Effector memory CD4-positive, alpha-beta T cell (primary cell): Measurements from ENCODE around the gene XRCC6.
"Not testable (repeated sequence)": the region's sequence is repeated elsewhere in the genome, so short reads cannot be mapped to it uniquely, and the experiment has no call there.

Experiments
- DNase-seq, 3 donors: peaks; one replicate each; pipeline ENCODE4 v3.0.0-alpha.2; 2020
- H3K27ac ChIP-seq: 2 replicates; pipeline ENCODE4 v1.7.0; 2013; ENCODE audit warnings: mild to moderate bottlenecking, low read length, moderate library complexity; ENCODE audit not compliant: insufficient read depth, poor library complexity, severe bottlenecking
- H3K27me3 ChIP-seq: replicated peaks from 2 replicates; pipeline ENCODE4 v1.7.0; 2013; ENCODE audit warnings: mild to moderate bottlenecking, low read length; ENCODE audit not compliant: insufficient read depth, control insufficient read depth, poor library complexity, severe bottlenecking
- H3K36me3 ChIP-seq: 2 replicates; pipeline ENCODE4 v1.7.0; 2013; ENCODE audit warnings: mild to moderate bottlenecking, low read length, moderate library complexity; ENCODE audit not compliant: control insufficient read depth, insufficient read depth
- H3K4me1 ChIP-seq: 2 replicates; pipeline ENCODE4 v1.7.0; 2013; ENCODE audit warnings: low read length, mild to moderate bottlenecking; ENCODE audit not compliant: control insufficient read depth, insufficient read depth, poor library complexity, severe bottlenecking
- H3K4me3 ChIP-seq: 2 replicates; pipeline ENCODE4 v1.7.0; 2013; ENCODE audit warnings: low read length, low read depth, mild to moderate bottlenecking; ENCODE audit not compliant: insufficient read depth, poor library complexity, severe bottlenecking
- H3K9me3 ChIP-seq: 2 replicates; pipeline ENCODE4 v1.7.0; 2013; ENCODE audit warnings: mild to moderate bottlenecking, low read length, moderate library complexity; ENCODE audit not compliant: control insufficient read depth
- total RNA-seq, 3 donors: gene quantifications; one replicate each; lab custom pipeline; 2026; lab: John Stamatoyannopoulos, UW

Gene XRCC6
- total RNA-seq = 174 to 281 (median 206) reads per million in 3 donors

GRCh38 chr22:41621099-41621910, at the start of gene XRCC6:
Gene XRCC6 (plus strand): TSS chr22:41621295. CDS start chr22:41622005, 710 bp downstream.
- Histone ChIP-seq H3K27me3 (no peaks in the 10 kb centered on the region), H3K36me3 (peaks cover 18% of the 10 kb centered on the region), H3K4me1 (peaks cover 24% of the 10 kb centered on the region), H3K4me3 (peak within 1 kb of the TSS; percentile 96), H3K27ac (peak within 1 kb of the TSS; percentile 100), H3K9me3 (no peaks in the 10 kb centered on the region)
- DNase-seq = peak; percentile 99 to 100 (median 100)

DNA sequence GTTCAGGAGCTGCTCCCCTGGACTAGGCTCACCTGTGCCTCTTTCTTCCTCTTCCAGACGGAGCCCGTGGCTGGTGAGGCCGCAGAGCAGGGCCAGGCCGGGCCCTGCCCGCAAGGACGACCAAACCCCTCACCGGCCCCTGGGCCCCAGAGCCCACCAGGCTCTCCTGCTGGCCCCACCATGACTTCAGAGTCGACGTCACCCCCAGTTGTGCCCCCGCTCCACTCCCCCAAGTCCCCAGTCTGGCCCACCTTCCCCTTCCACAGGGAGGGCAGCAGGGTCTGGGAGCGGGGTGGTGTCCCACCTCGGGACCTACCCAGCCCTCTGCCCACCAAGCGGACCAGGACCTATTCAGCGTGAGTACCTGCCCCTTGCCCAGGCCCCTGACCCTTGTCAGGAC, 49.3 kb upstream of the XRCC6 start:
- Histone ChIP-seq H3K27ac (no peak overlapping the region), H3K4me3 (no peak overlapping the region), H3K4me1 (no peaks in the 10 kb centered on the region), H3K9me3 (no peaks in the 10 kb centered on the region), H3K27me3 (no peaks in the 10 kb centered on the region), H3K36me3 (peaks cover 4% of the 10 kb centered on the region)
- no peak for DNase-seq

- not testable (repeated sequence) for H3K27ac ChIP-seq, H3K4me3 ChIP-seq, H3K9me3 ChIP-seq, H3K36me3 ChIP-seq, H3K4me1 ChIP-seq, H3K27me3 ChIP-seq, DNase-seq
Measured at GRCh38 chr22:41572305-41572704, 48.8 kb upstream of the XRCC6 start.

DNA sequence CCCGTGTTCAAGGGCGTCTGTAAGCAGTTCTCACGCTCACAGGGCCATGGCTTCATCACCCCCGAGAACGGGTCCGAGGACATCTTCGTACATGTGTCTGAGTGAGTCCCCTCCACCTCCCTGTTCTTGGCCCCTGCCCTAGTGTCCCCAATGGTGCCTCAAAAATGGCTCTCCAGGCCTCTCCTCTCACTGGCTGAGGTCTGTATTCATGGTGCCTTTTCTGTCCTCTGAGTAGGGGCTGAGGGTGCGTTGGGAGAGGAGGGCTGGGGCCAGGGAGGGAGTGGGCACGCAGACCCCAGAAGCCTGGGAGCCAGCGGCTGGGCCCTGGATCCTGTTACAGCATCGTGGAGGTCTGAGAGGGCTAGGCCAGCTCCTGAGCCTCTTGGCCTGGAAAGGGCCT, 47.4 kb upstream of the XRCC6 start:
- peaks cover 16% of the 10 kb centered on the region for H3K36me3 ChIP-seq
- H3K4me3 ChIP-seq = no peak overlapping the region
- no peak for DNase-seq
- no peaks in the 10 kb centered on the region for H3K4me1 ChIP-seq
- no peak overlapping the region for H3K27ac ChIP-seq
- H3K27me3 ChIP-seq = no peaks in the 10 kb centered on the region
- H3K9me3 ChIP-seq = no peaks in the 10 kb centered on the region

DNA sequence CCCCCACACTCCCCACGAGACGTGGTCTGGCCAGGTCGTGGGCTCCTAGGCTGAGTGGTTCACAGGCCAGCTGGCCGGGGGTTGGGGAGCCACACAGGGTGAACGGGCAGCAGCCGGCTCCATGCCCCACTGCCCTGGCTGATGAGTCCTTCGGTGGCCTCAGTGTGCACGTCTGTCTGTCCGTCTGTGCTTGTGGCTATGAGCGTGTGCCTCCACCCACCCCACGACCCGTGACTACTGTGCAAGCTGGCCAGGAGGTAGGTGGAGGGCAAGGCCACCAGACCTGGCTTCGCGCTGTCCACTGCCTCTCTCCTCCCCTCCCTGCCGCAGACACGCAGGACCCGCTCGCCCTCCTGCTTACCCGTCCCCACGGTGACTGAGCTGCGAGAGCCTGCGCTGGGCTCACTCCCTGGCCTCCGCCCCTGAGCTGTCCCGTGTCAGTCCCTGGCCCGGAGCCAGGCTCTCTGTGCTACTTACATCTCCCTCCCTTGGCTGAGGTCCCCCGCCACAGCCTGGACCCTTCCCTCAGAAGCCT, 46.2 kb upstream of the XRCC6 start:
- peaks cover 23% of the 10 kb centered on the region for H3K36me3 ChIP-seq
- no peaks in the 10 kb centered on the region for H3K27me3 ChIP-seq
- DNase-seq = no peak
- H3K4me1 ChIP-seq = no peaks in the 10 kb centered on the region
- H3K27ac ChIP-seq = no peak overlapping the region
- no peak overlapping the region for H3K4me3 ChIP-seq
- no peaks in the 10 kb centered on the region for H3K9me3 ChIP-seq

GRCh38 chr22:41575533-41575932, 45.6 kb upstream of the XRCC6 start:
- no peak for DNase-seq
- H3K27ac ChIP-seq = no peak overlapping the region
- H3K27me3 ChIP-seq = no peaks in the 10 kb centered on the region
- no peaks in the 10 kb centered on the region for H3K4me1 ChIP-seq
- peaks cover 23% of the 10 kb centered on the region for H3K36me3 ChIP-seq
- H3K4me3 ChIP-seq = no peak overlapping the region
- H3K9me3 ChIP-seq = no peaks in the 10 kb centered on the region

GRCh38 chr22:41576877-41577276, 44.2 kb upstream of the XRCC6 start:
- Histone ChIP-seq H3K27me3 (no peaks in the 10 kb centered on the region), H3K9me3 (no peaks in the 10 kb centered on the region), H3K36me3 (peaks cover 23% of the 10 kb centered on the region), H3K4me3 (no peak overlapping the region), H3K4me1 (no peaks in the 10 kb centered on the region), H3K27ac (no peak overlapping the region)
- peak in 1 of 3 donors; percentile 9 for DNase-seq

DNA sequence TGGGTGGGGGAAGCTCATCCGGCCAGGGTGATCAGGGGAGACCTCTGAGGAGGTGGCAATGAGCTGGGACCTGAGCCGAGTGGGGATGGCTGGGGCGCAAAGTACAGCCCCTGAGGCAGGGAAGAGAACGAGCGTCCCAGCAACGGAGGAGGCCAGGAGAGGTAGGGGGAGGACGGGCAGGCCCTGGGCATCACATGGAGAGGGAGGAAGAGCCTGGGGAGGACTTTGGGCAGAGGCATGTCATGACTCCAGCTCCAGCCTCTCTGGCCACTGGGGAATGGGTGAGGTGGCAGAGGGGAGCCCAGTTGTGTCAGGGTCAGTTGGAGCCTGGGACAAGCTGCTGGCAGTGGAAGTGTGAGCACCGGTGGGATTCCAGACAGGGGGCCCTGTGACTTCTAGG, 43.0 kb upstream of the XRCC6 start:
- peaks cover 29% of the 10 kb centered on the region for H3K36me3 ChIP-seq
- H3K4me3 ChIP-seq = no peak overlapping the region
- H3K27me3 ChIP-seq = no peaks in the 10 kb centered on the region
- H3K4me1 ChIP-seq = no peaks in the 10 kb centered on the region
- H3K27ac ChIP-seq = no peak overlapping the region
- no peaks in the 10 kb centered on the region for H3K9me3 ChIP-seq
- DNase-seq = no peak

DNA sequence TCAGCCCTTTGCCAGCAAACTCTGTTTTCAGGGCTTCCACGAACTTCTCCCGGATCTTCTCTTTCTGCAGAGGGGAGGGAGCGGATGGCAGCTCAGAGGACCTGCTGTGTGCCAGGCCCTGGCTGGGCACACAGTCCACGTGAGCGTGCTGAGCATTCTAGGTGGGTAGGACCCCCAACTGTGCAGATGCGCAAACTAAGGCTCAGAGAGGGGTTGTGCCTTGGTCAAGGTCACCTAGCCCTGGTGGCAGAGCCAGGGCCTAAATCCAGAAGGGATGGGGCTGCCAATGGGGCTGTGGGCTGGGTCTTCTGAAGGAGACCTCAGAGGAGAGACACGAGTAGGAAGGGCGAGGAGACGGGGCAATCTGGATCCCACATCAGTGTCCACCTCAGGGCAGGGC, 42.3 kb upstream of the XRCC6 start:
- Histone ChIP-seq H3K36me3 (peaks cover 34% of the 10 kb centered on the region), H3K4me3 (no peak overlapping the region)

DNA sequence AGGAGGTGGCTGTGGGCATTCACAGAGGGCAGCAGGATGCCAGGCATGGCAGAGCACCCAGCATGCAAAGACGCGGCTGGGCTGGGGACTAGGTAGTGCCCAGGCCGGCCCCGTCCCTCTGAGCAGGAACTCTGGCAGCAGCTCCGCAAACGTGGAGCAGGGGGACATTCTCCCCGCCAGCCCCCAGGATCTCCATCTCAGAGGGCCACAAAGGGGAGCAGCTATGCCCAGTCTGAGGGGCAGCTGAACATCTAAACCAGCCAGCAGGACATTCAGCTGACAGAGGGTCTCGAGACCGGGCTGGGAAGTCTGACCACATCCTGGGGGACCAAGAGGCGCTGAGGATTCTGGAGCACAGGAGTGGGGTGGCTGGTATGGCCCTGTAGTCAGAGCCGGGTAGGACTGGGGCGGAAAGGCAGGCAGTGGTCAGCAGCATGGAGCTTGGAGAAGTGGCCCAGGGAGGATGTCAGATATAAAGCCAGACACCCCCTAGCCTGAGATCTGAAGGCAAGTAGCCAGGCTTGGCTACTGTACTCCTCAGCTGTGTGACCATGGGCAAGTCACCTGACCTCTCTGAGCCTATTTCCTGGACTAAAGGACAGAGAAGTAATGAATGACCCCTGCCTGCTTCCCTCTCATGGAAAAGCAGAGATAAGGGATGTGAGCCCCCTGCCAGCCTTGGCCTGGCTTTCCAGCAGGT, 41.6 kb upstream of the XRCC6 start:
- Histone ChIP-seq H3K4me3 (no peak overlapping the region), H3K27ac (no peak overlapping the region), H3K4me1 (no peaks in the 10 kb centered on the region), H3K36me3 (peaks cover 37% of the 10 kb centered on the region), H3K27me3 (no peaks in the 10 kb centered on the region), H3K9me3 (no peaks in the 10 kb centered on the region)
- DNase-seq = no peak

More for the DNA sequence above, 42.3 kb upstream of the XRCC6 start:
- H3K9me3 ChIP-seq = no peaks in the 10 kb centered on the region
- no peaks in the 10 kb centered on the region for H3K27me3 ChIP-seq
- no peaks in the 10 kb centered on the region for H3K4me1 ChIP-seq
- DNase-seq = no peak
- H3K27ac ChIP-seq = no peak overlapping the region
